ENCODE measurements around the gene ABCC6.
"Not testable (repeated sequence)": the region's sequence is repeated elsewhere in the genome, so short reads cannot be mapped to it uniquely, and the experiment has no call there.

Gene ABCC6

DNA sequence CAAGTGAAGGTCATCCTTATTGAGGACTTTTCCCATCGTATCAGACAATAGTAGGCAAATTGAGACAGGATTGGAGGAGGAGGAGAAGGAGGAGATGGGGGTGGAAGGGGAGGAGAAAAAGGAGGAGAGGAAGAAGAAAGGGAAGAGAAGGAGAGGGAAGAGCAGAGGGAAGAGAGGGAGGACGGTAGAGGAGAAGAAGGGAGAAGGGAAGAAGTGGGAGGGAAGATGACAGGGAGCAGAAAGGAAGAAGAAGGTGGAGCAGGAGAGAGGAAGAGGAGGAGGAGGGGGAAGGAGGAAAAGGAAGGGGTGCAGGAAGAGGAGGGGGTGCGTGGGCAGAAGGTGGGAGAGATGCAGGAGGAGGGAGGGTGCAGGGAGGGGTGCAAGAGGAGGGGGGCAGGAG is 26.0 kb downstream of the ABCC6 start:
- no peak overlapping the region for H3K27ac Mint-ChIP-seq (ENCODE audit: low read depth)
- H3K4me3 Mint-ChIP-seq, result no peak overlapping the region
- no peaks in the 10 kb centered on the region for H3K4me1 Mint-ChIP-seq
- H3K9me3 Mint-ChIP-seq, result no peaks in the 10 kb centered on the region
- no peaks in the 10 kb centered on the region for H3K36me3 Mint-ChIP-seq (ENCODE audit: insufficient read depth)
- H3K27me3 Mint-ChIP-seq, result peaks cover 17% of the 10 kb centered on the region
- DNase-seq (ENCODE audit: low spot score in 2 of 2) (no peak), ATAC-seq (replicated peaks; ENCODE audit: extremely low read depth, poor library complexity, severe bottlenecking) (no peak)

DNA sequence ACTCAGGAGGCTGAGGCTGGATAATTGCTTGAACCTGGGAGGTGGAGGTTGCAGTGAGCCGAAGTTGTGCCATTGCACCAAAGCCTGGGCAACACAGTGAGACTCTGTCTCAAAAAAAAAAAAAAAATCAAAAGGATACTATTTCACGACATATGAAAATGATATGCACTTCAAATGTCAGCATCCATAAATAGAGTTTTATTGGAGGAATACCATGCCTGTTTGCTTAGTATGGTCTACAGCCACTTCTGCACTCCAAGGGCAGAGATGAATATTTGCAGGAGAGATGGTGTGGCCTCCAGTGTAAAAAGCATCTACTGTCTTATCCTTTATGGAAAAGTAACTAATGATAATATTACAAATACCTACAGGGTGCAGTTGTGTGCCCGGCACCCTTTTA is 27.2 kb downstream of the ABCC6 start:
- DNase-seq (ENCODE audit: low spot score in 2 of 2), result no peak
- H3K27ac Mint-ChIP-seq (ENCODE audit: low read depth), result no peak overlapping the region
- no peak for ATAC-seq (replicated peaks; ENCODE audit: extremely low read depth, poor library complexity, severe bottlenecking)
- H3K4me1 Mint-ChIP-seq, result no peaks in the 10 kb centered on the region
- H3K36me3 Mint-ChIP-seq (ENCODE audit: insufficient read depth), result no peaks in the 10 kb centered on the region
- no peaks in the 10 kb centered on the region for H3K9me3 Mint-ChIP-seq
- H3K4me3 Mint-ChIP-seq, result no peak overlapping the region
- H3K27me3 Mint-ChIP-seq, result peaks cover 29% of the 10 kb centered on the region

DNA sequence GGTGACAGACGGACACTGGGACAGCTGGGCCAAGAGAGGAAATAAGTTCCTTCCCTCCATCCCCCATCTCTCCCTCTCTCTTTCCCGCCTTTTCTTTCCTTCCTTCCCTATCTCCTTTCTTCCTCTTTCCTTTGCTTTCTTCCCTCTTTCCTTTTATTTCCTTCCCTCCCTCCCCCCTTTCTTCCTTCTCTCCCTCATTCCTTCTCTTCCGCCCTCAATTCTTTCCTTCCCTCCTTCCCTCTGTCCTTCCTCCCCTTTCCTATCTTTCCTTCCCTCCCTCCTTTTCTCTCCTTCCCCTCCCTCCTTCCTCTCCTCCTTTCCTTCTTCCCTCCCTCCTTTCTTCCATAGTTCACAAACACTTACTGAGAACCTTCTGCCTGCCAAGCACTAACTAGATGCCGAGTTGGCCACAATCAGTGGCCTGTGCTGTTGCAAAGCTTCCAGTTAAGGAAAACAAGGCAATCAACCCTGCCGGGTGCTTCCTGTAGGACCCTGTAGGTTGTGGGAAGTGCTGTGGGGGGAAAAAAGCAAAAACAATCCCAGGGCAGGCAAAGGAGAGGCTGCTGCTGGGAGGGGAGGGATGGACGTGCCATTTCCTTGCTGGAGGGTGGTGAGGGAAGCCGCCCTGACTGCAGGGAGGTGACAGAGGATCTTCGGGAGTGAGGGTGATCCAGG is 31.7 kb downstream of the ABCC6 start:
- no peak for DNase-seq (ENCODE audit: low spot score in 2 of 2)
- ATAC-seq (replicated peaks; ENCODE audit: extremely low read depth, poor library complexity, severe bottlenecking), result no peak
- no peak overlapping the region for H3K4me3 Mint-ChIP-seq
- H3K27me3 Mint-ChIP-seq, result peaks cover 55% of the 10 kb centered on the region
- H3K27ac Mint-ChIP-seq (ENCODE audit: low read depth), result no peak overlapping the region
- H3K36me3 Mint-ChIP-seq (ENCODE audit: insufficient read depth), result no peaks in the 10 kb centered on the region
- H3K9me3 Mint-ChIP-seq, result no peaks in the 10 kb centered on the region
- H3K4me1 Mint-ChIP-seq, result no peaks in the 10 kb centered on the region

DNA sequence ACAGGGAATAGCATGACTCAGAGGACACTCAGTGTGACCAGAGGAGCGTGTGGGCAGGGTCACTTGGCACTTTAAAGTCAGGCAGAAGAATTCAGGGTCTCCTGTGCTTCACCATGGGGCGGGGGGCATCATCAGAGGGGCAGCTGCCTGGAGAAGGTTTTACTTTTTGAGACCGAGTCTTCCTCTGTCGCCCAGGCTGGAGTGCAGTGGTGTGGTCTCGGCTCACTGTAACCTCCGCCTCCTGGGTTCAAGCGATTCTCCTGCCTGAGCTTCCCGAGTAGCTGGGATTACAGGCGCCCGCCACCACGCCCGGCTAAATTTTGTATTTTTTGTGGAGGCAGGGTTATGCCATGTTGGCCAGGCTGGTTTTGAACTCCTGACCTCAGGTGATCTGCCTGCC is 32.3 kb downstream of the ABCC6 start:
- H3K4me3 Mint-ChIP-seq; ATAC-seq (replicated peaks; ENCODE audit: extremely low read depth, poor library complexity, severe bottlenecking); H3K4me1 Mint-ChIP-seq; H3K27ac Mint-ChIP-seq (ENCODE audit: low read depth); H3K36me3 Mint-ChIP-seq (ENCODE audit: insufficient read depth); H3K9me3 Mint-ChIP-seq; DNase-seq (ENCODE audit: low spot score in 2 of 2): not testable (repeated sequence)
- H3K27me3 Mint-ChIP-seq, result peaks cover 54% of the 10 kb centered on the region

DNA sequence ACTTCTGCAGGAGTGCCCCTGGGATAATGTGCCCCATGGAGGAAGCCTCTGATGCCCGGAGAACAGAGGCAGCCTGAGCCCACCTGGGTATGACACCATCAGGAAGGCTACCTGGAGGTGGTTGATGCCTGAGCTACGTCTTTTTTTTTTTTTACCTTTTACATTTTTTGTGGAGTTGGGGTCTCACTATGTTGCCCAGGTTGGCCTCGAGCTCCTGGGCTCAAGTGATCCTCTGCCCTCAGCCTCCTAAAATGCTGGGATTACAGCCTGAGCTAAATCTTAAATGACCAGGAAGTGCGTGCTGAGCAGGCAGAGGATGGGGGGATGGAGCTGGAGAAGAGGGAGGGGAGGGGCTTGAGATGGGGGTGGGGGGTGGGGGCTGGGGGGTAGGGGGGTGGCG is 32.7 kb downstream of the ABCC6 start:
- no peak overlapping the region for H3K4me3 Mint-ChIP-seq
- ATAC-seq (replicated peaks; ENCODE audit: extremely low read depth, poor library complexity, severe bottlenecking) (no peak), DNase-seq (ENCODE audit: low spot score in 2 of 2) (no peak)
- H3K9me3 Mint-ChIP-seq, result no peaks in the 10 kb centered on the region
- H3K27me3 Mint-ChIP-seq, result peaks cover 50% of the 10 kb centered on the region
- H3K4me1 Mint-ChIP-seq, result no peaks in the 10 kb centered on the region
- no peak overlapping the region for H3K27ac Mint-ChIP-seq (ENCODE audit: low read depth)
- H3K36me3 Mint-ChIP-seq (ENCODE audit: insufficient read depth), result no peaks in the 10 kb centered on the region

DNA sequence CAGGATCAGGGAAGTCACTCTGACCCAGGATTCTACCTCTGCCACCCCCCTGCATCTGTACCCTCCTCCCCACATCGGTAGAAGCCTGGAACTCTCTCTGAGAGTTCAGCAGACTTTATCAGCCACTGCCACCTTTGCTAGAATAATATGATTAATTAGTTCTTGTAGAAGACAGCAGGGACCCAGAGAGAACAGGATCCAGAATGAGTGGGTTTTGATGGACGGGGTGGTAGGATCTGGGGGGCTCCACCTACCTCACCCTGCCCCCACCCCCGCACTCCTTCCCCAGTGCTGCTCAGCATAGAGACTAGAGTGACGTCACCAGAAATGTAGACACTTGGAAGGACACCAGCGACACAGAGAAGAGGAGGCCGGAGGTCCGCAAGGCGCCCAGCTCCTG is 33.5 kb downstream of the ABCC6 start:
- Mint-ChIP-seq H3K4me1 (no peaks in the 10 kb centered on the region), H3K36me3 (ENCODE audit: insufficient read depth) (no peaks in the 10 kb centered on the region), H3K4me3 (no peak overlapping the region), H3K27ac (ENCODE audit: low read depth) (no peak overlapping the region), H3K27me3 (peaks cover 46% of the 10 kb centered on the region), H3K9me3 (no peaks in the 10 kb centered on the region)
- no peak for ATAC-seq (replicated peaks; ENCODE audit: extremely low read depth, poor library complexity, severe bottlenecking)
- DNase-seq (ENCODE audit: low spot score in 2 of 2), result no peak

DNA sequence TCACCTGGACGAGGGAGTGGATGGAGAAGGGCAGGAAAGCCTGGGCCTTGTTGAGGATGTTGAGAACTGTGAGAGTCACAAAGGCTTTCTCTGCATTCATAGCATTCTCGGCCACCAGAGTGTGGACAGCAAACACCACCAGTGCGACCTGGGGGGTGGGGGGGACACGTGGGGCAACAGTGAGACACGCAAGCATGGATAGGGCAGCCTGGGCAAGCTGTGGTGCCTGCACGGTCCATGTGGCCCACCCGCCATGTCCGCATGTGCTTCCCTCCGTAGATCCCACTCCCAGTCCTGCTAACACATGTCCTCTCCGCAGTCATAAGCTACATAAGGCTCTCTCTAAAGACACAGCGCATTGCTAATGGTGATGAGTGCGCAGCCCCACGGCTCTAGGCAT is 34.5 kb downstream of the ABCC6 start:
- Mint-ChIP-seq H3K27ac (ENCODE audit: low read depth) (no peak overlapping the region), H3K4me3 (no peak overlapping the region), H3K9me3 (no peaks in the 10 kb centered on the region), H3K27me3 (peaks cover 54% of the 10 kb centered on the region), H3K36me3 (ENCODE audit: insufficient read depth) (no peaks in the 10 kb centered on the region), H3K4me1 (no peaks in the 10 kb centered on the region)
- ATAC-seq (replicated peaks; ENCODE audit: extremely low read depth, poor library complexity, severe bottlenecking) (no peak), DNase-seq (ENCODE audit: low spot score in 2 of 2) (no peak)

DNA sequence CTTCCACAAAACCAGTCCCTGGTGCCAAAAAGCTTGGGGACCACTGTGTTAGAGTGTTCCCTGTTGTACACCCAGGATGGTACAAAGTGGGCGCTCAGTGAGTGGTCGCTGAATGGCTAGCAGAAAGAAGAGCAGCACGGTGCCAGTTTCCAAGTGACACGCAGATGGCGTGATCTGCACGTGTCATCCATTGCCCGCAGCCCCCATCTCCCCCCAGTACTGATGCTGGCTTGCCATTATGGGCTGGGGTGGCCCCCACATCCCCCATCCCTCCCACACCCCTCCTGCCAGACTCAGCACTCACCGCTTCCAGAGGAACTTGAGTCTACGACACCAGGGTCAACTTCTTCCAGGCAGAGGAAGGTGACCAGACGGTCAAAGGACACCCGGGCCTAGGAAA is 36.5 kb downstream of the ABCC6 start:
- Mint-ChIP-seq H3K27me3 (peaks cover 59% of the 10 kb centered on the region), H3K36me3 (ENCODE audit: insufficient read depth) (no peaks in the 10 kb centered on the region), H3K27ac (ENCODE audit: low read depth) (no peak overlapping the region), H3K9me3 (no peaks in the 10 kb centered on the region), H3K4me1 (no peaks in the 10 kb centered on the region), H3K4me3 (no peak overlapping the region)
- no peak for DNase-seq (ENCODE audit: low spot score in 2 of 2)
- ATAC-seq (replicated peaks; ENCODE audit: extremely low read depth, poor library complexity, severe bottlenecking), result no peak

DNA sequence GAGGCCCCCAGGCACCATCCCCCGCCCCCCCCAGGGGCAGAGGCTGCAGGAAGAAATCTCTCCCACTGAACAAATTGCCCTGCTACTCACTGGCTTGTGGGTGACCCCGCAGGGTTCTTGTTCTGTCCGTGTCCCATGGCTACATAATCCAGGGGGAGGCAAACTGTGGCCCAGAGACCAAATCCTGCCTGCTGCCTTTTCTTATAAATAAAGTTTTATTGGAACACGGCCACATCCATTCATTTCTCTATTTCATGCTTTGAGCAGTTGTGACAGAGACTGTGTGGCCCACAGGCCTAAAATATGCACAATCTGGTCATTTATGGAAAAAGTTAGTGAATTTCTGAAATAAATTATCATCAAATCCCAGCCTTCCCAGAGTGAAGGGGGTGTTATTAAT is 38.2 kb downstream of the ABCC6 start:
- ATAC-seq (replicated peaks; ENCODE audit: extremely low read depth, poor library complexity, severe bottlenecking) (no peak), DNase-seq (ENCODE audit: low spot score in 2 of 2) (no peak)
- Mint-ChIP-seq H3K4me3 (no peak overlapping the region), H3K27me3 (peaks cover 55% of the 10 kb centered on the region), H3K36me3 (ENCODE audit: insufficient read depth) (no peaks in the 10 kb centered on the region), H3K4me1 (no peaks in the 10 kb centered on the region), H3K27ac (ENCODE audit: low read depth) (no peak overlapping the region), H3K9me3 (no peaks in the 10 kb centered on the region)

DNA sequence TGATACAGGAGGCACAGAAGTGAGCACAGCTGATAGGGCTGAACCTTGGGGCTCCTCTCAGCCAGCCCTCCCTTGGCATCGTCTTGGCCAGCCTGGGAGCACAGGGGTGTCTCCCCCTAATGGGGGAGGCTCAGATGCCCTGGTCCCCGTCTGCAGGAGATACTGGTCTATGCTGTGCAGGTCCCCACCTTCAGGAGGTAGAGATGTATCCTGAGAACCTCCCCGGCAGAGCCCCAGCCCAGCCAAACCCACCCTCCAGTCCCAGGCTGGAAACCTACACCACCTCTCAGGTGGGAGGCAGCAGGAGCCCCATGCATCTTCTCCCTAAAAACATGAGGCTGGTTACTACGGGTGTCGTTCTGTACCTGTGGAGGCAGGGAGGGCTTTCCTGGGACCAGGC is 38.7 kb downstream of the ABCC6 start:
- Mint-ChIP-seq H3K9me3 (no peaks in the 10 kb centered on the region), H3K27me3 (peaks cover 50% of the 10 kb centered on the region), H3K27ac (ENCODE audit: low read depth) (no peak overlapping the region), H3K4me1 (no peaks in the 10 kb centered on the region), H3K4me3 (no peak overlapping the region), H3K36me3 (ENCODE audit: insufficient read depth) (no peaks in the 10 kb centered on the region)
- ATAC-seq (replicated peaks; ENCODE audit: extremely low read depth, poor library complexity, severe bottlenecking) (no peak), DNase-seq (ENCODE audit: low spot score in 2 of 2) (no peak)

DNA sequence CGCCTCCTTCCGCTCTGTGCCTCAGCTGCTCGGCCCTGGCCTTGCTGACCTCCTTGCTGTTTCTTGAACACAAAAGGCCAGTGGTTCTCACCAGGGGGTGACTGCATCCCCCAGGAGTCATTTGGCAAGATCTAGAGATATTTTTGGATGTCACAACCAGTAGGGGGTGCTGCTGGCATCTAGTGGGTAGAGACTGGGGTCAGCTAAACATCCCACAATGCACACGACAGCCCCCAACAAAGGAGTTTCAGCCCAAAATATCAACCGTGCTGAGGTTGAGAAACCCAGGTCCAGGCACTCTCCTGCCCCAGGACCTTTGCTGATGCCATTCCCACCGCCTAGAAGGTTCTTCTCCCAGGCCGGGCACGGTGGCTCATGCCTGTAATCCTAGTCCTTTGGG is 39.7 kb downstream of the ABCC6 start:
- Mint-ChIP-seq H3K4me3 (no peak overlapping the region), H3K9me3 (no peaks in the 10 kb centered on the region), H3K4me1 (no peaks in the 10 kb centered on the region), H3K27me3 (peaks cover 43% of the 10 kb centered on the region), H3K27ac (ENCODE audit: low read depth) (no peak overlapping the region), H3K36me3 (ENCODE audit: insufficient read depth) (no peaks in the 10 kb centered on the region)
- ATAC-seq (replicated peaks; ENCODE audit: extremely low read depth, poor library complexity, severe bottlenecking) (no peak), DNase-seq (ENCODE audit: low spot score in 2 of 2) (no peak)

DNA sequence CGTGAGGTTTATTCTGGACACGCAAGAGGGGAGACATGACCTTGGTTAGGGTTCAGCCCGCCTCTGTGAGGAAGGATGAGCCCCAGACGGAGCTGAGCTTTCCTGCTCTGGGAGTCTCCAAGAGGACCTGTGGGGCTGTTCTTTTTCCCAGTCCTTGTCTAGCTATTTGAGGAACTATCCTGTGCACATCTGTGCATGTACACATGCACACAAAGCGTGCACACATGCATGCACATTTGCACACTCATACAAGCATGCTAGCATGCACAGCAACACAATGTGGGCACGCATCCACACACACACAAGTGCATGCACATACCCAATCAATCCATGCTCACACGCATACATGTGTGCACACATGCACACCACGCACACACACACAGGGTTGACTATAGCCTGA is 40.4 kb downstream of the ABCC6 start:
- H3K36me3 Mint-ChIP-seq (ENCODE audit: insufficient read depth), result no peaks in the 10 kb centered on the region
- no peak overlapping the region for H3K4me3 Mint-ChIP-seq
- ATAC-seq (replicated peaks; ENCODE audit: extremely low read depth, poor library complexity, severe bottlenecking) (no peak), DNase-seq (ENCODE audit: low spot score in 2 of 2) (no peak)
- no peaks in the 10 kb centered on the region for H3K4me1 Mint-ChIP-seq
- H3K27me3 Mint-ChIP-seq, result peaks cover 43% of the 10 kb centered on the region
- H3K9me3 Mint-ChIP-seq, result no peaks in the 10 kb centered on the region
- no peak overlapping the region for H3K27ac Mint-ChIP-seq (ENCODE audit: low read depth)

DNA sequence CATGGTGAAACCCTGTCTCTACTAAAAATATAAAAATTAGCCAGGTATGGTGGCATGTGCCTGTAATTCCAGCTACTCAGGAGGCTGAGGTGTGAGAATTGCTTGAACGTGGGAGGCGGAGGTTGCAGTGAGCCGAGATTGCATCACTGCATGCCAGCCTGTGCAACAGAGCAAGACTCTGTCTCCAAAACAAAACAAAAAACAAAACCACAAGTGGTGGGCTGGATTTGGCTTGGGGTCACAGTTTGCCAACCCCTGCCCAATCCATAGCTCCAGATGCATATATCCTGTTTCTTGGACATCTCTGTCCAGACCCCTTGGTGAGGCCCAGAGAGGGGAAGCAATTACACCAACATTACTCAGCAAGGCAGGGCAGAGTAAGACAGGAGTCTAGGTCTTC is 41.5 kb downstream of the ABCC6 start:
- DNase-seq (ENCODE audit: low spot score in 2 of 2); H3K9me3 Mint-ChIP-seq; H3K4me1 Mint-ChIP-seq; H3K4me3 Mint-ChIP-seq; ATAC-seq (replicated peaks; ENCODE audit: extremely low read depth, poor library complexity, severe bottlenecking); H3K27ac Mint-ChIP-seq (ENCODE audit: low read depth); H3K36me3 Mint-ChIP-seq (ENCODE audit: insufficient read depth): not testable (repeated sequence)
- peaks cover 49% of the 10 kb centered on the region for H3K27me3 Mint-ChIP-seq

All from central memory CD8-positive, alpha-beta T cell (primary cell).